Effector CD8-positive, alpha-beta T cell (primary cell): Measurements from ENCODE around the gene PRDM15.
A peak's percentile ranks its signal among the peaks of the same experiment; 100 is the strongest.

Experiments used
- DNase-seq: peaks from one replicate; lab custom pipeline; 2025; lab: John Stamatoyannopoulos, UW

PRDM15 gene

GRCh38 chr21:41825216-41825615 lies 53.9 kb downstream of the PRDM15 start:
- no peak for DNase-seq

- no peak for DNase-seq
Observed at GRCh38 chr21:41824466-41825207, 54.5 kb downstream of the PRDM15 start.

GRCh38 chr21:41823906-41824305 lies 55.2 kb downstream of the PRDM15 start:
- no peak for DNase-seq

GRCh38 chr21:41823166-41823565 lies 56.0 kb downstream of the PRDM15 start:
- no peak for DNase-seq

GRCh38 chr21:41821756-41822431 lies 57.2 kb downstream of the PRDM15 start:
- DNase-seq, result no peak

GRCh38 chr21:41821081-41821755 lies 57.9 kb downstream of the PRDM15 start:
- DNase-seq, result no peak

- no peak for DNase-seq
Observed at GRCh38 chr21:41820384-41821080, 58.6 kb downstream of the PRDM15 start.

- no peak for DNase-seq
Observed at GRCh38 chr21:41819856-41820281, 59.3 kb downstream of the PRDM15 start.

GRCh38 chr21:41819236-41819855 lies 59.8 kb downstream of the PRDM15 start:
- DNase-seq, result no peak

- no peak for DNase-seq
Observed at GRCh38 chr21:41817877-41818855, 61.0 kb downstream of the PRDM15 start.

GRCh38 chr21:41817228-41817627 lies 61.9 kb downstream of the PRDM15 start:
- DNase-seq, result no peak

- peak; percentile 38 for DNase-seq
Observed at GRCh38 chr21:41816583-41817165, 62.5 kb downstream of the PRDM15 start.

GRCh38 chr21:41815652-41816582 lies 63.2 kb downstream of the PRDM15 start:
- DNase-seq, result no peak

GRCh38 chr21:41813226-41813625 lies 65.9 kb downstream of the PRDM15 start:
- no peak for DNase-seq

- DNase-seq, result no peak
Observed at GRCh38 chr21:41812679-41813078, 66.5 kb downstream of the PRDM15 start.

GRCh38 chr21:41810597-41810932 lies 68.6 kb downstream of the PRDM15 start:
- no peak for DNase-seq

GRCh38 chr21:41809891-41810596 lies 69.1 kb downstream of the PRDM15 start:
- no peak for DNase-seq

GRCh38 chr21:41808846-41809245 lies 70.3 kb downstream of the PRDM15 start:
- DNase-seq, result no peak

- no peak for DNase-seq
Observed at GRCh38 chr21:41808094-41808493, 71.0 kb downstream of the PRDM15 start.
